ENCODE results near the gene PRRT2.

Gene PRRT2

DNA sequence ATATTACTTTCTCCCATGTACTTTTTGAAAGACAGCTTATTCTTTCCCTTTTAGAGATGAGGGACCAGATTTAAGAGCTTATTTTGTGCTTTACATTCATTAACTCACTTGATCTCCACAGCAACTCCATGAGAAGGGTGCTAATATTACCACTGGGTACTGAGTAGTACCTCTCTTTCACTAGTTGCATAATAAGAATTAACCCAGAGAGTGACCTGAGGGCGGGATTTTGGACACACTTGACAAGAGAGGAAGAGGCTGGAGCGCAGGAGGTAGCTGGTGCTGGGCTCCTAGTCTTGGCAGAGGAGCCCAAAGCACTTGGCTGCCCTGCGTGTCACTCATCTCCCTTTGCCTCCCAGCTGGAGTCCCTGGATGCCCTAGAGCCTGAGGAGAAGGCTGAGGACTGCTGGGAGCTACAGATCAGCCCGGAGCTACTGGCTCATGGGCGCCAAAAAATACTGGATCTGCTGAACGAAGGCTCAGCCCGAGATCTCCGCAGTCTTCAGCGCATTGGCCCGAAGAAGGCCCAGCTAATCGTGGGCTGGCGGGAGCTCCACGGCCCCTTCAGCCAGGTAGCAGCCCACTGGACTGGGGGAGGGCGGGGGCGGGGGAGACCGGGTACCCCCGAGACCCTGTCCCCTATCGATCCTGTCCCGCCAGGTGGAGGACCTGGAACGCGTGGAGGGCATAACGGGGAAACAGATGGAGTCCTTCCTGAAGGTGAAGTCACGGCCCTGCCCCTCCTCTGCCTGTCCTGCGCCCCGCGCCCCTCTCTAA is 7.3 kb upstream of the PRRT2 start:
- DNase-seq (no peak), ATAC-seq (replicated peaks) (no peak)
- peak overlapping the region; percentile 100 for H3K27ac Mint-ChIP-seq
- peaks cover 37 to 62% of the 10 kb centered on the region in 2 donors for H3K36me3 Mint-ChIP-seq
- H3K4me3 Mint-ChIP-seq: peak overlapping the region; percentile 94 to 100
- no peaks in the 10 kb centered on the region for H3K27me3 Mint-ChIP-seq
- peaks cover 31 to 42% of the 10 kb centered on the region in 2 donors for H3K4me1 Mint-ChIP-seq
- no peaks in the 10 kb centered on the region for H3K9me3 Mint-ChIP-seq

DNA sequence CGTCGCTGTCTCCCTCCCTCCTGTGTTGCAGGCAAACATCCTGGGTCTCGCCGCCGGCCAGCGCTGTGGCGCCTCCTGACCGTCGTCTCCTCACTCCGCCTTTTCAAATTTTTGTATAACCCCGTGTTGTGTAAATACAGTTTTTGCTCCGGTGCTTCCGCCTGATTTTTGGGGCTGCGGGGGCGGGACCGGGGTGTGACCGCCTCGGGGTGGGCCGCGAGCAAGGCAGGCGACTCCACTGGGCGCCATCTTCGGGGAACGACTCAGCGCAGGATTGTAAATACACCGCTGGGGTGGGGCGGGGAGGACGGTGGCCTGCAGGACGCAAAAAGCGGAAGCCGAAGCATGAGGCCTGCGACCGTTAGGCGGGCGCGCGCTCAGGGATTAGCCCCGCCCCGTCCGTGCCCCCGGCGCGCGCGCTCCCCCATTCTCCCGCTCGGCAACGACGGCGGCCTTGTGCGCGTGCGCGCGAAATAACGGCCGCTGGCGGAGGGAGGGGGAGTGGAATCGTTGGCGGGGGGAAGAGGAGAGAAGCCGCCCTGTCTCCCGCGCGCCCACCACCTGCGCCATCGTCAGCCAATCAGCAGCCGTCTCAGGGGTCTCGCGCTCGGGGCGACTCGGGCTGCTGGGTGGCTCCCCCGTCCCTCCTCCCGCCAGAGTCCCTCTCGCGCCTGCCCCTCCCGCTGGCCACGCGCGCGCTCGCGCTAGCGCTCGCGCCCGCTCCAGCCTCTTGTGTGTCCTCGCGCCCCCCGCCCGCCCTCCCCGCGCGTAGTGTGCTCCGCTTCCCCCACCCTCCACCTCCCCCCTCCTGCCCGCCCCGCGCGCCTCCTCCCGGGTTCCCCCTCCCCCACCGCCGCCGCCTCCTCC is 6.5 kb upstream of the PRRT2 start:
- peak overlapping the region; percentile 94 to 100 for H3K4me3 Mint-ChIP-seq
- H3K36me3 Mint-ChIP-seq: peaks cover 44 to 65% of the 10 kb centered on the region in 2 donors
- ATAC-seq (replicated peaks) (peak; percentile 68 to 73), DNase-seq (peak; percentile 96)
- peak overlapping the region; percentile 100 for H3K27ac Mint-ChIP-seq
- H3K27me3 Mint-ChIP-seq: no peaks in the 10 kb centered on the region
- no peaks in the 10 kb centered on the region for H3K9me3 Mint-ChIP-seq
- peaks cover 38 to 50% of the 10 kb centered on the region in 2 donors for H3K4me1 Mint-ChIP-seq

DNA sequence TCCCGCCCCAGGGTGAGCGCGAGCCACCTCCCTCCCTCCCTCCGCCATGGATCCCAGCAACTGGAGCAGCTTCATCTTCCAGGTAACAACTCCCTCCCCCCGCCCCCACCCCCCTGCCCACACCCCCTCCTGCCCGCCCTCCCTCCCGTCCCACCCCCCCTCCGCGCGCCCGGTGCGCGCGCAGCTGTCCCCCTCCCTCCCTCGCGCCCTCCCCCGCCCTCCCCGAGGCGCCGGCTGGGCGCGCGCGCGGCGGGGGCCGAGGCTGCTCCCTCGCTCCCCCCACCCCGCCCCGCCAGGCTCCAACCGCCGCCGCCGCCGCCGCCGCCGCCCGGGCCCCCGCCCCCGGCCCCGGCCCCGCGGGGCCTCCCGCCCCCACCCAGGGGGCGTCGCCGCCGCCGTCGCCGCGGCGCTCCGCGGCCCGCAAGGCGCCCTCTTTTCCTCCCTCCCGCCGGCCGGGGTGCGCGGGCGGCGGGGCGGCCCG is 5.9 kb upstream of the PRRT2 start, which contains the start of gene MAZ:
TSS of gene MAZ (plus strand) at position 431 of the 481 bp plus-strand sequence. CDS start 173 bp downstream, outside the sequence.
- H3K4me1 Mint-ChIP-seq: peaks cover 44 to 57% of the 10 kb centered on the region in 2 donors
- peak within 1 kb of the TSS; percentile 100 for H3K27ac Mint-ChIP-seq
- no peaks in the 10 kb centered on the region for H3K9me3 Mint-ChIP-seq
- peaks cover 44 to 67% of the 10 kb centered on the region in 2 donors for H3K36me3 Mint-ChIP-seq
- peak within 1 kb of the TSS; percentile 94 to 100 for H3K4me3 Mint-ChIP-seq
- ATAC-seq (replicated peaks) (peak; percentile 0 to 1), DNase-seq (no peak)
- H3K27me3 Mint-ChIP-seq: no peaks in the 10 kb centered on the region

DNA sequence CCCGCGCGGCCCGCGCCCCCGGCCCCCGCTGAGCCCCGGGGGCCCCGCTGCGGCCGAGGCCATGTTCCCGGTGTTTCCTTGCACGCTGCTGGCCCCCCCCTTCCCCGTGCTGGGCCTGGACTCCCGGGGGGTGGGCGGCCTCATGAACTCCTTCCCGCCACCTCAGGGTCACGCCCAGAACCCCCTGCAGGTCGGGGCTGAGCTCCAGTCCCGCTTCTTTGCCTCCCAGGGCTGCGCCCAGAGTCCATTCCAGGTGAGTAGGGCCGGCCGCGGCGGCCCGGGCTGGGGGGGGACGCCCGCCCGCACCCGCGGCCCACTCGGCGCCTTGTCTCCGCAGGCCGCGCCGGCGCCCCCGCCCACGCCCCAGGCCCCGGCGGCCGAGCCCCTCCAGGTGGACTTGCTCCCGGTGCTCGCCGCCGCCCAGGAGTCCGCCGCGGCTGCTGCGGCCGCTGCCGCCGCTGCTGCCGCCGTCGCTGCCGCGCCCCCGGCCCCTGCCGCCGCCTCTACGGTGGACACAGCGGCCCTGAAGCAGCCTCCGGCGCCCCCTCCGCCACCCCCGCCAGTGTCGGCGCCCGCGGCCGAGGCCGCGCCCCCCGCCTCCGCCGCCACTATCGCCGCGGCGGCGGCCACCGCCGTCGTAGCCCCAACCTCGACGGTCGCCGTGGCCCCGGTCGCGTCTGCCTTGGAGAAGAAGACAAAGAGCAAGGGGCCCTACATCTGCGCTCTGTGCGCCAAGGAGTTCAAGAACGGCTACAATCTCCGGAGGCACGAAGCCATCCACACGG is 5.2 kb upstream of the PRRT2 start:
- H3K4me1 Mint-ChIP-seq: peaks cover 50 to 64% of the 10 kb centered on the region in 2 donors
- peak overlapping the region; percentile 96 for H3K27ac Mint-ChIP-seq
- H3K9me3 Mint-ChIP-seq: no peaks in the 10 kb centered on the region
- DNase-seq (peak; percentile 58), ATAC-seq (replicated peaks) (peak; percentile 3 to 4)
- peaks cover 40 to 61% of the 10 kb centered on the region in 2 donors for H3K36me3 Mint-ChIP-seq
- peak overlapping the region; percentile 85 to 88 for H3K4me3 Mint-ChIP-seq
- H3K27me3 Mint-ChIP-seq: peaks cover 0 to 4% of the 10 kb centered on the region in 2 donors

DNA sequence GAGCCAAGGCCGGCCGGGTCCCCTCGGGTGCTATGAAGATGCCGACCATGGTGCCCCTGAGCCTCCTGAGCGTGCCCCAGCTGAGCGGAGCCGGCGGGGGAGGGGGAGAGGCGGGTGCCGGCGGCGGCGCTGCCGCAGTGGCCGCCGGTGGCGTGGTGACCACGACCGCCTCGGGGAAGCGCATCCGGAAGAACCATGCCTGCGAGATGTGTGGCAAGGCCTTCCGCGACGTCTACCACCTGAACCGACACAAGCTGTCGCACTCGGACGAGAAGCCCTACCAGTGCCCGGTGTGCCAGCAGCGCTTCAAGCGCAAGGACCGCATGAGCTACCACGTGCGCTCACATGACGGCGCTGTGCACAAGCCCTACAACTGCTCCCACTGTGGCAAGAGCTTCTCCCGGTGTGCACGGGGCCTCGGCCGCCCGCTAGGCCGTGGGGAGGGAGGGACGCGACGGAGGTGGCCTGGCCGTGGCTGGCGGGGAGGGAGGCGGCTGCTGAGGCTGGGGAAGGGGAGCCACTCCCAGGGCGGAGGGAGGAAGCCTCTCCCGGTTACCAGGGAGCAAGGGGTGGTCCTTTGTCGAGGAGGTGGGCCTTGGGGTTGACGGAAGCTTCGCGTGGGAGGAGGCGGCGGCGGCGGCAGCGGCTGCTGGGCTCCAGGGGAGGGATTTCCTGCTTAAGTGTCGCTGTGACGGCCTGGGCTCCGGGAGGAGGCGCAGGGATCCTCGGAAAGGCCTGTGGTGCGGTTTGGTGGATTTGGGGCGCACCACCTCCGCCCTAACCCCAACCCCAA is 4.4 kb upstream of the PRRT2 start:
- DNase-seq (peak; percentile 85), ATAC-seq (replicated peaks) (peak; percentile 47 to 51)
- Mint-ChIP-seq H3K27me3 (peaks cover 0 to 12% of the 10 kb centered on the region in 2 donors), H3K27ac (peak overlapping the region; percentile 96), H3K9me3 (no peaks in the 10 kb centered on the region), H3K4me3 (peak overlapping the region; percentile 85 to 88), H3K4me1 (peaks cover 51 to 71% of the 10 kb centered on the region in 2 donors), H3K36me3 (peaks cover 39 to 56% of the 10 kb centered on the region in 2 donors)

DNA sequence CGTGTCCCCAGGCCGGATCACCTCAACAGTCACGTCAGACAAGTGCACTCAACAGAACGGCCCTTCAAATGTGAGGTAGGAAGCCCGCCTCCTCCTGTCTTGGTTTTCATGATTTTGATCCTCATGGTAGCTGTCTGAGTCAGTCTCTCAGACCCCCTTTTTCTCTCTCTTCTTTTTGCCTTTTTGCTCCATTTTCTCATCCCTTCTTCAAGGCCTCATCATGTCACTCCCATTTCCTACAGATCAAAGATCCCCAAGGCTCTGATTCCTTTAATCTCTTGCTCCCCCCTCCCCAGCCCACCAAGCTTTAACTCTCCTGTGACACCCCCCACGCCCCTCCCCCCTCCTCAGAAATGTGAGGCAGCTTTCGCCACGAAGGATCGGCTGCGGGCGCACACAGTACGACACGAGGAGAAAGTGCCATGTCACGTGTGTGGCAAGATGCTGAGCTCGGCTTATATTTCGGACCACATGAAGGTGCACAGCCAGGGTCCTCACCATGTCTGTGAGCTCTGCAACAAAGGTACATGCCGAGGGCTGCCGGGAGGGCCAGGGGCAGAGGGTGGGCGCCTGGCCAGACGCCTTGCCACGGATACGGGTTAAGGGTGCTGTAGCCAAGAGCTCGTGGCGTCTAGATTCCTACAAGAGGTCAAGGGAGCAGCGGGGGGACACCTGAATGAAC is 3.6 kb upstream of the PRRT2 start:
- Mint-ChIP-seq H3K4me3 (peak overlapping the region; percentile 85 to 88), H3K4me1 (peaks cover 50 to 76% of the 10 kb centered on the region in 2 donors), H3K9me3 (no peaks in the 10 kb centered on the region), H3K36me3 (peaks cover 37 to 51% of the 10 kb centered on the region in 2 donors), H3K27ac (peak overlapping the region; percentile 96), H3K27me3 (peaks cover 0 to 15% of the 10 kb centered on the region in 2 donors)
- DNase-seq (no peak), ATAC-seq (replicated peaks) (peak in 1 of 2 donors; percentile 0)

DNA sequence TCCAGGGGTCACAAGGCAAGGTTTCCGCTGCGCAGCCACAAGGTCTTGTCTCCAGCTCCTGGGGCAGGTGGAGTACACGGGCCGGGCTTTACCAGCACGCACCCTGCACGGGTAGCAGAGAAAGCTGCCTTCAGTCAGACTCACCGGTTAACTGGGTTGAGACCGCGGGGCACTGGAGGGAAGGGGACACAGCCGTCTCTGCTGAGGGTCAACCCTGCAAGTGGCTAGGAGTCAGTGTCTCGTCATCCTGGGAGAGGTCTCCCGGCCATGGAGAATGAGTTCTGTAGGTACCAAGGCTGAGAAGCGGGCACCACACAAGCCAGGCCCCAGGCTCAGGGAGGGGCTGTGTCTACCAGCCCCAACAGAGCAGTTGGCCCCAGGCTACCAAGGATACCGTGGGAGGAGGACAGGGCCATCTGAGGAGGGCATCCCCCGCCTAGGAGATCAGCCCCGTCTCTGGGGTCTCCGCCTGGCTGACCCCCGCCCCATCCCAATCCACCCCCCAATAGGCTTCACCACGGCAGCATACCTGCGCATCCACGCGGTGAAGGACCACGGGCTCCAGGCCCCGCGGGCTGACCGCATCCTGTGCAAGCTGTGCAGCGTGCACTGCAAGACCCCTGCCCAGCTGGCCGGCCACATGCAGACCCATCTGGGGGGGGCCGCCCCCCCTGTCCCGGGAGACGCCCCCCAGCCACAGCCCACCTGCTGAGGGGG is 2.8 kb upstream of the PRRT2 start:
- DNase-seq: no peak
- Mint-ChIP-seq H3K4me3 (peak overlapping the region; percentile 85 to 88), H3K36me3 (peaks cover 33 to 43% of the 10 kb centered on the region in 2 donors), H3K9me3 (no peaks in the 10 kb centered on the region), H3K4me1 (peaks cover 45 to 76% of the 10 kb centered on the region in 2 donors), H3K27me3 (peaks cover 0 to 15% of the 10 kb centered on the region in 2 donors), H3K27ac (peak overlapping the region; percentile 62)
- ATAC-seq (replicated peaks): no peak

DNA sequence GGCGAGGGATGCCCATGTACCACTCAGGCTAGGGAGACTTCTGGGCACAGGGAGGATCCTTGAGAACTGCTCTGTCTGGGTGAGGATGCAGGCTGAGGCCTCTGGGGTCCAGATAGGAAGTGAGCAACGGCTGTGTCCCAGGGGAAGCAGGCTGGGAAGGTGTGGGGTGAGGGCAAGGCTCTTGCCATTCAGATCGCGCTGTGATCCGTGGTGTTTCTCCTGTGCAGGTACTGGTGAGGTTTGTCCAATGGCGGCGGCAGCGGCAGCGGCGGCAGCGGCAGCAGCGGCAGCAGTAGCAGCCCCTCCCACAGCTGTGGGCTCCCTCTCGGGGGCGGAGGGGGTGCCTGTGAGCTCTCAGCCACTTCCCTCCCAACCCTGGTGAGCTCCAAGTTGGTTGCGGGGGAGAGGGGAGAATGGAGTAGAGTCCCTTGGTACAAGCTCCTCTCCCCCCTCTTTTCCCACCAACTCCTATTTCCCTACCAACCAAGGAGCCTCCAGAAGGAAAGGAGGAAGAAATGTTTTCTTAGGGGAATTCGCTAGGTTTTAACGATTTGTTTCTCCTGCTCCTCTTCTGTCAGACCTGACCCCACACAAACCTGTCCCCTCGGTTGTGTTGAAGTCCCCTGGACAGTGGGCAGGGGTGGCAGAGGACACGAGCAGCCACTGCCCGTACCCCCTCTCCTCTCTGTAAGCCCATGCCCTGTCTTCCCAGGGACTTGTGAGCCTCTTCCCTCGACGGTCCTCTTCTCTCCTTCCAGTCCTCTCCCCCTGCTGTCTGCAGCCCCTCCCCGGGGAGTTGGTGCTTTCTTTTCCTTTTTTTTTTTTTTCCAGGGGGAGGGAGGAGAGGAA is 1.9 kb upstream of the PRRT2 start:
- Mint-ChIP-seq H3K4me3 (peak overlapping the region; percentile 81 to 84), H3K27ac (peak overlapping the region; percentile 68), H3K9me3 (no peaks in the 10 kb centered on the region), H3K36me3 (peaks cover 33 to 38% of the 10 kb centered on the region in 2 donors), H3K27me3 (peaks cover 0 to 15% of the 10 kb centered on the region in 2 donors), H3K4me1 (peaks cover 46 to 75% of the 10 kb centered on the region in 2 donors)
- DNase-seq (no peak), ATAC-seq (replicated peaks) (no peak)

DNA sequence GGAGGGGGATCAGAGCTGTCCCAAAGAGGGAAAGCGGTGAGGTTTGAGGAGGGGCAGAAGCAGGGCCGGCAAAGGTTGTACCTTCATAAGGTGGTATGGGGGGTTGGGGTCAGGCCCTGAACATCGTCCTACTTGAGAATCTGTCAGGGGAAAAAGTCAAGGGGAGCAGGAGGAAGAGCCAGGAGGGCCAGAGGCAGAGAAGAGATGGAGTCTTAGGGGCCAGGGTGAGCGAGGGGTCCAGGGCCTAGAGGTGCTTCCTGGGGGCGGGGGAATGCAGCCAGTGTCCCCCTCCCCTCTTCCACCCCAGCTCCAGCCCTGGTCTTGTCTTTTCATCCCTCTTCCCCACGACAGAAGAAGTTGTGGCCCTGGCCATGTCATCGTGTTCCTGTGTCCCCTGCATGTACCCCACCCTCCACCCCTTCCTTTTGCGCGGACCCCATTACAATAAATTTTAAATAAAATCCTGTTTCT is 1.3 kb upstream of the PRRT2 start:
- ATAC-seq (replicated peaks) (no peak), DNase-seq (no peak)
- Mint-ChIP-seq H3K27ac (peak overlapping the region; percentile 72), H3K4me1 (peaks cover 47 to 76% of the 10 kb centered on the region in 2 donors), H3K27me3 (peaks cover 0 to 15% of the 10 kb centered on the region in 2 donors), H3K36me3 (peaks cover 30 to 34% of the 10 kb centered on the region in 2 donors), H3K9me3 (no peaks in the 10 kb centered on the region), H3K4me3 (peak overlapping the region; percentile 81 to 84)

DNA sequence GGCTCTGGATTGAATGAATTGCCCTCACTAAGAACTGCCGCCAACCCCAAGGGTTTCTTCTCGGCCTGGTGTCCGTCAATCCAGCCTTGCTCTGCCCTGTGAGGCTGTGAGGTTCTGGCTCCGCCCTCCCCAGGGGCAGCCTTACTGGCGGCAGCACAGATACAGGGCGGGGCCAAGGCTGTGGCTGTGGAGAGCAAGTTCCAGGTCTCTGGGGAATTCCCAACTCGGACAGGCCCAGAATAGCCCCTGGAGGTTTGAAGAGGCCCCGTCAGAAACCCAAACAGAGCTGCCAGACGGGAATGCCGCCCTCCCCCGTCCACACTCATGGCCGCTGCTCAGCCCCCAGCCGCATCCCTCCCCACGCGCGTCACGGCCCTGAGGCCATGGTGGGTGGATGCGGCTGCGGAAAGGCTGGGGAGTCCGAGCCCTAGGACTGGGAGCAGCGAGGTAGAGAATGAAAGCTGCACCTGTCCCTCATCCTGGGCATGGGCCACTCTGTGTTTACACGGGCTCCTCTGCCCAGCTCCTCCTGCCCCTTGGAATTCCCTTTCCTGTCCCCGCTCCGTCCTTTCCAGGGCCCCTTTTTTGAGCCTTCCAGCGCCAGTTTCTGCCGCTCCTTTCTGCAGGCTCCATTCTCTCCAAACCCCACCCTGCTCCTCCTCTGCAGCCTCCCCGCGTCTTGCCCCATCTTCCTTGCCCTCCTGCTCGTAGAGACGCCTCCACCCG is 660 bp upstream of the PRRT2 start:
- H3K9me3 Mint-ChIP-seq: no peaks in the 10 kb centered on the region
- ATAC-seq (replicated peaks) (peak; percentile 49 to 53), DNase-seq (peak; percentile 77)
- peaks cover 31 to 35% of the 10 kb centered on the region in 2 donors for H3K36me3 Mint-ChIP-seq
- peak overlapping the region; percentile 72 for H3K27ac Mint-ChIP-seq
- peak overlapping the region; percentile 81 to 84 for H3K4me3 Mint-ChIP-seq
- peaks cover 48 to 77% of the 10 kb centered on the region in 2 donors for H3K4me1 Mint-ChIP-seq
- H3K27me3 Mint-ChIP-seq: peaks cover 0 to 15% of the 10 kb centered on the region in 2 donors
